DND-41 (cell line): ENCODE results near the gene ACCS.

Experiments used
- CTCF ChIP-seq: IDR thresholded peaks from 2 replicates; pipeline ENCODE4 v1.5.1; 2012; ENCODE audit warnings: borderline replicate concordance, low read length, moderate library complexity, mild to moderate bottlenecking; ENCODE audit not compliant: poor library complexity, severe bottlenecking; ENCODE audit errors: extremely low read depth
- EZH2 ChIP-seq: IDR thresholded peaks from 3 replicates; pipeline ENCODE4 v1.6.1; 2012; ENCODE audit warnings: borderline replicate concordance, low read depth, mild to moderate bottlenecking, moderate library complexity, low read length, inconsistent platforms; ENCODE audit not compliant: severe bottlenecking

- TF ChIP-seq EZH2 (no peak), CTCF (no peak)
These were observed 32.2 kb upstream of the ACCS start for GRCh38 chr11:44033856-44034255.
